Activated CD4-positive, CD25-positive, alpha-beta regulatory T cell treated with anti-CD3 and anti-CD28 coated beads, Interleukin-2, amount 50 U/mL, for 72 hours (primary cell): ENCODE measurements around the gene CDT1.

Experiments
- DNase-seq: peaks from one replicate; pipeline ENCODE4 v3.0.0; 2021

The CDT1 gene

DNA sequence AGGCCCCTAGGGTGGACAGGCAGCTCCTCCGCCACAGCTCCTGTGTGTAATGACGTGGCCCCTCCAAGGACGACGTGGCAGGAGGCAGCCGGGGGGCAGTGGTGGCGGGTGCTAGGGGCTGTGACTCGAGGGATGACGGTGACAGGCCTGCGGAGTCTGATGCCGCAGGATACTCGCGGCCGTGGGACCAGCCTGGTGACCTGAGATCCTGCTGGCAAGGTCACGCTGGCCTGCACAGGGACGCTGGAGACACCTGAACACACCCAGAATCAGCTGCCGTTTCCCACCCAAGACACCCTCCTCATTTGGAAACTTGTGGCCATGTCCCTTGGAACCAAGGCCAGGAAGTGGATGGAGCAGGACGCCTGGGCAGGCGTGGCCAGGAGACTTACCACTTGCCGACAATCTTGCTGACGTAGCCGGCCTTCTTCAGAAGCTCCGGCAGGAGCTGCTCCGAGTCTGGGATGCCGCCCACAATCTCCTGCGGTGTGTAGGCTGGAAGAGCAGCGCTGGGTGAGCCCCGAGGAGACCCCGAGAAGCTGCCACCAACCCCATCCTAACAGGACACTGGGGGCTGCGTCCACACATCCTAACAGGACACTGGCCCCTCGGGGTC is 37.1 kb downstream of the CDT1 start:
- DNase-seq = no peak

- no peak for DNase-seq
These were observed 38.1 kb downstream of the CDT1 start for GRCh38 chr16:88841521-88842307.

DNA sequence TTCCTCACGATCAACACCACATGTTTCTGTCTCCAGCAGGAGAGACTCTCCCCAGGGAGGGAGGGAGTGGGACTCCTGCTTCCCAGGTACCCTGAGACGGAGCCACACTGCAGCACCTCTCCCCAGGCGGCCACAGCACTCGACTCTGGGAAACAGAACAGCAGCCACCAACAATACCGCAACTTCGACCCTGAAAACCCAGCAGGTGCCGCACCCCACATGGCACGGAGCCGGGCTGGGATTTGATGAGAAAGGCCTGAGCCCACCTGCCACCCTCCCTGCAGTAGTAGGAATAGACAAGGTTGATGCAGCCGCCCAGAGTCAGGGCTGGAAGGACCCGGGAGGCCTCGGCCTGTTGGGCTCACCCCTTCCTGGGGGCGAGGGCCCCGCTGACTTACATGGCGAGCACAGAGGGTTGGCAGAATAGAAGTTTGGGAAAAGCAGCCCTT is 38.7 kb downstream of the CDT1 start:
- no peak for DNase-seq

- DNase-seq = no peak
These were observed 39.2 kb downstream of the CDT1 start for GRCh38 chr16:88842806-88843205.

- DNase-seq = no peak
These were observed 39.7 kb downstream of the CDT1 start for GRCh38 chr16:88843256-88843655.

GRCh38 chr16:88844419-88845036 is 40.9 kb downstream of the CDT1 start:
- DNase-seq = no peak

DNA sequence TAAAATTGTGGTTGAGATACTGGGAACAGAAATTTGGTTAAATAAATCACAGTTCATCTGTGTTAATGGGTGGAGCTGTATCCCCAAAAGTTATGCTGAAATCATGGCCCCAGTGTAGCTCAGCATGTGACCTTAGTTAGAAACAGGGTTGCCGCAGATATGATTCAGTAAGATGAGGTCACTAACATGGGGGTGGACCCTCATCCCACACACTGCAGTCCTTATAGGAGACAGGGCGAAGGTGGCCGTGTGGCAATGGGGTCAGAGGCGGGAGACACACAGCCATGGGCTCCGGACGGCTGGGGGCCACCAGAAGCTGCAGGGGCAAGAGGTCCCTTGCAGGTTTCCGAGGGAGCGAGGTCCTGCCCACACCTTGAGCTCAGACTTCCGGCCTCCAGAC is 42.5 kb downstream of the CDT1 start:
- DNase-seq = no peak

DNA sequence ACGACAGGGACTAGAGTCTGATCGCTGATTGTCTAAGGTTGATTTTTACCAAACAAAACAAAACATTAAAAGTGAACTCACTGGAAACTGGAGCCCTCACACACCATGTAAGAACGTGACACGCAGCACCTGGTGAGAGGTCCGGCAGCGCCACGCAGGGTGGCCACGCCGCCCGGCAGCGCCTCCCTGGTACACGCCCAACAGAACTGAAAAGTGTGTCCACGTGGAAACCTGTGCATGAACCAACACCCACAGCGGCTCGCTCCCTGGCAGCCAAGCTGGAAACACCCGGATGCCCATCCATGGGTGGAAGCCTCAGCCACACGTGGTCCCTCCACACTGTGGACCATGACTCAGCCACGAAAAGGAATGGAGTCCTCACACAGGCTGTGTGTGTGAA is 44.1 kb downstream of the CDT1 start:
- DNase-seq = no peak

DNA sequence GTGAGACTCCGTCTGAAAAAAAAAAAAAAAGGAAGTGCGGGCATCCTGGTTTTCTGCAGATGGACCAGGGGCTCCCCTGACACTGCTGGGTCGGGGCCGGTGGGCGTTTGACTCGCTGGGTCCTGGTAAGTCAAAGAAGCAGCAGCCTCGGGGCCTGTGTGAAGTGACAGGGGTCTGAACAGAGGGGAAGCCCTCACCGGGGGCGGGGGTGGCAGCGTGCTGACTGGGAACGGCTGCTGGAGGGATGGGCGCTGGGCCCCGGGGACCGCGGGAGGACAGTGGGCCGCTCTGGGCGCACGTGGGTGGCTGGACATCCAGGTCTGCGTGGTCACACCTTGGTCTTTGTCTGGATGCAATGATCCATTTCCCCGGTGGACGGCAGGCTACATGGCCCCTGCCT is 45.0 kb downstream of the CDT1 start:
- DNase-seq = no peak

DNA sequence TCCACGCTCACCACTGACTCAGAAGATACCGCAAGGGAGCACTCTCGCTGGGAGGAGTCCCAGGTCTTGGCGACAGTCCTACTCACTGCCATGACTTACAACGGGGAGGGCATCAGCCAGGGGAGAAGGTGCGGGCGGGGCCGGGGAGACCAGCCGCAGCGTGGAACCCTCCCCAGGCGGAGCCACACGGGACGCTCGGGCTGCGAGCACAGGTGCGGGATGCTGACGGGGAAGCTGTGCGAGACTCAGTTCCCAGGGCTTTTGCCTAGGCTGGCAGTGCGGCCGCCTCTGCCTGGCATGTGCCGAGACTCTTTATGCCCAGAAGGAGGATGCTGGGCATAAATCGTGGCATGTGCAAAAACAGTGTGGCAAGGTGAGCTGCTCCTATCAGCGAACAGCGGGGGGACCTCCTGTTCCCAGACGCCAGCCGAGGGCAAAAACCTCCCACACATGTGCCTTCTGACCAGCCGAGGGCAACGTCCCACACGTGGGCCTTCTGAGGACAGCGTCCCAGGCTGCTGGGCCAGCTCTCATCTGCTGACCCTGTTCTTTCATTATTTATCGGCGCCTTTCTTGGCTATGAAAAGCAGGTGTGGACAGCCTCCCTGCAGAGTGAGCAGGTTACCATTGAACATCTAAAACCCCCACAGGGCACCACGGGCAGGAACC is 47.1 kb downstream of the CDT1 start:
- no peak for DNase-seq

DNA sequence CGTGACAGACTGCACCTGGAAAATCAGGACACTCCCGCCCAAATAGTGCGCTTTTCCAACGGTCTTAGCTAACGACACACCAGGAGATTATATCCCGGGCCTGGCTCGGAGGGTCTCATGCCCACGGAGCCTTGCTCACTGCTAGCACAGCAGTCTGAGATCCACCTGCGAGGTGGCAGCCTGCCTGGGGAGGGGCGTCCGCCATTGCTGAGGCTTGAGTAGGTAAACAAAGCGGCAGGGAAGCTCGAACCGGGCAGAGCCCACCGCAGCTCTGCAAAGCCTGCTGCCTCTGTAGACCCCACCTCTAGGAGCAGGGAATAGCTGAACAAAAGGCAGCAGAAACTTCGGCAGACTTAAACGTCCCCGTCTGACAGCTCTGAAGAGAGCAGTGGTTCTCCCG is 48.0 kb downstream of the CDT1 start:
- no peak for DNase-seq

- no peak for DNase-seq
These were observed 49.8 kb downstream of the CDT1 start for GRCh38 chr16:88853325-88853941.

DNA sequence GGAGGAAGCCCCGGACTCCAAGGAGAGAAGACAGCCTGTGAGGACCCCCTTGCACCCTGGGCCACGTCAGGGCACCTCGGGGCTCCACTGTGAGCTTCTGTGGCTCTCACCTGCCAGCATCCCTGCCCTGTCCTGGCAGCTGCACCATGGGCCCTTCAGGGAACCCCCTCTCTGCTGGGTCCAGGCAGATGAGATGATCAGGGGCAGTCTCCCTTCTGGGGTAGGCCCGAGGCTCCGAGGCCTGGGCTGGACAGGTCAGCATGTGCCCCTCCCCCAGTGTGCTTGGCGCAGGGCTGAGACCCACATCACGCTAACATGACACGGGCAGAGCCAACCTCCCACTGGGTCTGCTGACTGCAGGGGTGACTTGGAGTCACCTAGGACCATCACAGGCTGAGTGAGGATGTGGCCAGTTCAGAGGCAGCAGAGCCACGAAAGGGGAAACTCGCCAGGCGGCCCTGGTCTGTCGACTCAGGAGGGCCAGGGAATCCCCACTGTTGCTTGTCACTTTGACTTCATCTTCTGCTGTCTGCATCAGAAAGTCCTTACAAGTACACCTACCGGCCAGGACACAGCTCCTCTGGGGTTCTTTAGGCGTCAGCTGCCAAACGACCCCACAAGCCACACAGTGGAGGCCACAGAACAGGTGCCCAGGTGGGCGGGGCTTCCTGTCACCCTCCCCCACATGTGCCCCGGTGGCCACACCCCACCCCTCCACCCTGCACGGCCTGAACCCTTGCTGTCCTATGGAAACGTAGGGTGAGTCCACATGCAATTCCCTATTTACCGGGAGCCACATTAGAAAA is 50.9 kb downstream of the CDT1 start:
- no peak for DNase-seq

DNA sequence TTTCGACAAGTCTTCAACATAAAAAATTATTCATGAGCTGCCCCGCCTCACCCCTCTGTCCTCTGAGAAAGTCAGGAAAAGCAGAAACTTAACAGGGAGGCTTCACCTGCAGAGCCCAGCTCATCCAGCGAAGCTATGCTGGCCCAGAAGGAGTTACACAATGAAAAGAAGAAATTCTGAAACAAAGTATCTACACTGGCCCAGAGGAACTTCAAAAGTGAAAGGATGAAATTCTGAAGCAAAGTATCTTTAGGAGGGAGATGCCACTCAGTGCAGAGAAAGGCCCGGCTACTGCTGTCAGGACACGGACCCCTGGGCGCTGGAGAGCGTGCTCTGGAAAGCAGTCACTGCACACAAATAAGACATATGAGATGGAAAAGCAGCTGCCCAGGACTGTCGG is 51.6 kb downstream of the CDT1 start:
- DNase-seq = no peak

DNA sequence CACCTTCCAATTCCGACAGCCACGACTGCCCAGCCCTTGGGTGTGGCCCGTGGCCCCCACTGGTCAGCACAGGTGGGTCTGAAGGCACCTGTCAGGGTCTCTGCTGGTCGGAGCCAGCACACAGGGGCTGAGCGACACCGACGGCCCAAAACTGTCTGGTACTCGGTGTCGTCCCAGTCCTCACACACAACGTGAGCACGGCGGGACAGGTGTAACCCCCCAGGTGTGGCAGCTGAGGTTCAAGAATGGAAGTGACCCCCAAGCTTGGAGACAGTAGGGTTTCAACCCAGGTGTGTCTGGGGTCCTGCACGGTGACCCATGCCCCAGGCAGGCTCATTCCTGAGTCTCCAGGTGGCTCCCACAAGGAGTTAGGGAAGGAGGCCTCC is 52.1 kb downstream of the CDT1 start:
- DNase-seq = no peak

- DNase-seq = peak; percentile 43
These were observed 52.7 kb downstream of the CDT1 start for GRCh38 chr16:88856122-88856827.

DNA sequence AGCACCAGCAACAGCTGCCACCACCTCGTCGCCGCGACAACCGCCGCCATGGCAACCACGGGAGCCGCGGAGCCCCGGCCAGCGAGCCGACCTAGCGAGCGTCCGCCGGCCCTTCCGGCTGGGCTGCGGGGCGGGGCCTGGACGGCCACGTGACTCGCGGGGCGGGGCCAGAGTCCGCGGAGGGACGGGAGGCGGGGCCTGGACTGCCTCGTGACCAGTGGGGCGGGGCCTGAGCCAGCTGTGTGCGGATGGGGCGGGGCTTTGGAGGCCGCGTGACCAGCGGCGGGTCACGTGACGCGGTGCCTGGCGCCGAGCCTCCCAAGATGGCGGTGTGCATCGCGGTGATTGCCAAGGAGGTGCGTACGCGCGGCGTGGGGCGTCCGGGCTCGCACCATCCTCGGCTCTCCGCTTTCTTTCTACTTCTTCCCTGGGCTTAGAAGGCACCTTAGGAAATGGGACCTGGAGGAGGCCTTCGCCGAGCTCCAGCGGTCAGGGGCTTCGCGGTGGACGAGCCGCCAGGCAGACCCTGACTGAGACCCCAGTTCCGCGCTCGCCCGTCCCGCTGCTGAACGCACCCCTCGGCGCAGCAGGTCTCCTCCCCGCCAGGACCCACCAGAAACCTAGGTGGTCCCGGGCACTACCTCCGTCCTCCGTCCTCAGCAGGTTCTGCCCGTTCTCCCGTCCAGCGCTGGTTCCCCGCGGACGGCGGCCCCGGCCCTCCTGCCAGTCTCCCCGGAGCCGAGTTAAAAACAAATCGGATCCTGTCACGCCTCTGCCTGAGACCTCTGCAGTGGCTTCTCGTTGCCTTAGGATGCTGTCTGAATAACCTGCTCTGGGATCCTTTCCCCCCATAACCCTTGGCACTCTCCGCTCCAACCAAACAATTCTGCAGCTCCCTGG is 53.5 kb downstream of the CDT1 start, which contains the start of the genes GALNS and TRAPPC2L:
Gene GALNS (minus strand): TSS at position 120 of the 900 bp plus-strand sequence. CDS start 70 bp downstream, at position 50.
Gene TRAPPC2L (plus strand): TSS at position 300 of the 900 bp plus-strand sequence. CDS start 24 bp downstream, at position 324.
- DNase-seq = peak; percentile 100

DNA sequence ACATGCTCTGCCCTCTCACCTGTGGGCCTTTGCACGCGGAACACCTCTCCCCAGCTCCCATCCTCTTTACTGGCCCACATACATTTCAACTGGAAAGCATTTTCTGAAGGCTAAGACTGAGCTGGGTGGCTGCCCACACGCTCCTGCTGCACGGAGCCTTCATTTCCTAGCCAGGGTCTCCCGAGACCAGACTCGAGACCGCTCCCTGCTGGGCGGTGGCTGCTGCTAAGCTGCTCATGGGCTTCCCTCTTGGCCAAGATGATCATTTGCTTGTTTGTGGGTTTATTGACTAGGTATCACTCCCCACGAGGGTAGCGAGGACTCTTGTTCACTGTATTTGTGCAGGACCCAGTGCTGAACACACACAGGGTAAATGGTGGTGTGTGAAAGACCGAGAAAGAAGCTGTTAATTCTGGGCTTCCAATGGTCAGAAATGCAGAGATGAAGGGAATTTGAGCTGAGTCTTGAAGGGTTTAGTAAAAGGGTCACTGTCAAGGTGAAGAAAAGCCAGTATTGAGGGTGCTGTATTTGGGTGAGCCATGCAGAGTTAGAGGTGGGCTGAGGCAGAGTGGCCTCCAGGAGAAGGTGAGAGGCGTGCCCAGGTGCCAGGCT is 54.2 kb downstream of the CDT1 start:
- DNase-seq = peak; percentile 68
